HEK293 (cell line): ENCODE results near the gene B3GNT3.
A peak's percentile ranks its signal among the peaks of the same experiment; 100 is the strongest.

Experiments used
- HOXA7 ChIP-seq: sonication (generic); formaldehyde crosslinking; IDR thresholded peaks from 2 replicates; pipeline ENCODE4 v1.8.1; 2022; ENCODE audit warnings: missing genetic modification reagents, borderline replicate concordance
- KLF9 ChIP-seq: fragments of 450-650 bp; formaldehyde crosslinking; IDR thresholded peaks from 2 replicates; pipeline ENCODE4 v1.5.1; 2016; ENCODE audit warnings: missing biosample characterization, missing genetic modification characterization, low read depth
- REPIN1 ChIP-seq: fragments of 450-650 bp; formaldehyde crosslinking; IDR thresholded peaks from 2 replicates; pipeline ENCODE4 v1.5.1; 2017; ENCODE audit warnings: missing biosample characterization, missing genetic modification characterization, low read depth
- SCRT2 ChIP-seq: fragments of 450-650 bp; formaldehyde crosslinking; IDR thresholded peaks from 2 replicates; pipeline ENCODE4 v1.5.1; 2016; ENCODE audit warnings: missing biosample characterization, missing genetic modification characterization
- SP2 ChIP-seq: fragments of 450-650 bp; formaldehyde crosslinking; IDR thresholded peaks from 2 replicates; pipeline ENCODE4 v1.5.1; 2016; ENCODE audit warnings: missing biosample characterization, missing genetic modification characterization
- SP3 ChIP-seq: fragments of 450-650 bp; formaldehyde crosslinking; IDR thresholded peaks from 2 replicates; pipeline ENCODE4 v1.5.1; 2016; ENCODE audit warnings: missing biosample characterization, missing genetic modification characterization
- ZBTB20 ChIP-seq: fragments of 450-650 bp; formaldehyde crosslinking; IDR thresholded peaks from 2 replicates; pipeline ENCODE4 v1.5.1; 2016; ENCODE audit warnings: missing biosample characterization, missing genetic modification characterization
- ZBTB26 ChIP-seq: fragments of 450-650 bp; formaldehyde crosslinking; optimal IDR thresholded peaks from 2 replicates; pipeline ENCODE3; 2016; ENCODE audit warnings: missing biosample characterization, mild to moderate bottlenecking, missing genetic modification characterization
- ZBTB8A ChIP-seq: fragments of 450-650 bp; formaldehyde crosslinking; IDR thresholded peaks from 2 replicates; pipeline ENCODE4 v1.5.1; 2016; ENCODE audit warnings: missing biosample characterization, missing genetic modification characterization
- ZNF114 ChIP-seq: fragments of 450-650 bp; formaldehyde crosslinking; IDR thresholded peaks from 2 replicates; pipeline ENCODE4 v1.5.0; 2017; ENCODE audit warnings: missing biosample characterization, missing genetic modification characterization
- ZNF146 ChIP-seq: fragments of 450-650 bp; formaldehyde crosslinking; IDR thresholded peaks from 2 replicates; pipeline ENCODE4 v1.5.1; 2016; ENCODE audit warnings: missing biosample characterization, missing genetic modification characterization
- ZNF169 ChIP-seq: fragments of 450-650 bp; formaldehyde crosslinking; IDR thresholded peaks from 2 replicates; pipeline ENCODE4 v1.5.1; 2016; ENCODE audit warnings: missing biosample characterization, missing genetic modification characterization
- ZNF221 ChIP-seq: fragments of 450-650 bp; formaldehyde crosslinking; IDR thresholded peaks from 2 replicates; pipeline ENCODE4 v1.5.1; 2017; ENCODE audit warnings: missing biosample characterization, missing genetic modification characterization, borderline replicate concordance
- ZNF239 ChIP-seq: fragments of 450-650 bp; formaldehyde crosslinking; IDR thresholded peaks from 2 replicates; pipeline ENCODE4 v1.5.1; 2016; ENCODE audit warnings: missing biosample characterization, missing genetic modification characterization
- ZNF354C ChIP-seq: fragments of 450-650 bp; formaldehyde crosslinking; IDR thresholded peaks from 2 replicates; pipeline ENCODE4 v1.5.1; 2016; ENCODE audit warnings: missing biosample characterization, missing genetic modification characterization, low read depth, borderline replicate concordance
- ZNF555 ChIP-seq: fragments of 450-650 bp; formaldehyde crosslinking; conservative IDR thresholded peaks from 2 replicates; pipeline ENCODE4 v1.5.1; 2017; ENCODE audit warnings: missing biosample characterization, mild to moderate bottlenecking, missing genetic modification characterization, inconsistent platforms
- ZNF629 ChIP-seq: fragments of 450-650 bp; formaldehyde crosslinking; IDR thresholded peaks from 2 replicates; pipeline ENCODE4 v1.5.1; 2017; ENCODE audit warnings: missing biosample characterization, missing genetic modification characterization
- ZNF654 ChIP-seq: fragments of 450-650 bp; formaldehyde crosslinking; IDR thresholded peaks from 2 replicates; pipeline ENCODE4 v1.5.1; 2016; ENCODE audit warnings: low read depth, missing biosample characterization, missing genetic modification characterization
- ZNF660 ChIP-seq: fragments of 450-650 bp; IDR thresholded peaks from 2 replicates; pipeline ENCODE4 v1.5.1; 2018; ENCODE audit warnings: missing biosample characterization, mild to moderate bottlenecking, missing genetic modification characterization
- ZNF692 ChIP-seq: fragments of 450-650 bp; formaldehyde crosslinking; IDR thresholded peaks from 2 replicates; pipeline ENCODE4 v1.5.1; 2016; ENCODE audit warnings: missing biosample characterization, missing genetic modification characterization
- ZNF837 ChIP-seq: fragments of 450-650 bp; formaldehyde crosslinking; IDR thresholded peaks from 2 replicates; pipeline ENCODE4 v1.5.1; 2016; ENCODE audit warnings: missing biosample characterization, missing genetic modification characterization
- ZSCAN30 ChIP-seq: fragments of 450-650 bp; IDR thresholded peaks from 2 replicates; pipeline ENCODE4 v1.5.1; 2018; ENCODE audit warnings: missing biosample characterization, mild to moderate bottlenecking, missing genetic modification characterization, moderate library complexity
- TF ChIP-seq, protein P1 (sequence below): fragments of 450-650 bp; formaldehyde crosslinking; IDR thresholded peaks from 2 replicates; pipeline ENCODE4 v1.5.1; 2016; ENCODE audit warnings: missing biosample characterization, missing genetic modification characterization
- TF ChIP-seq, protein P2 (sequence below): fragments of 450-650 bp; formaldehyde crosslinking; IDR thresholded peaks from 2 replicates; pipeline ENCODE4 v1.5.1; 2016; ENCODE audit warnings: missing biosample characterization, missing genetic modification characterization
- TF ChIP-seq, protein P3 (sequence below): fragments of 450-650 bp; formaldehyde crosslinking; IDR thresholded peaks from 2 replicates; pipeline ENCODE4 v1.5.1; 2016; ENCODE audit warnings: missing biosample characterization, missing genetic modification characterization
- TF ChIP-seq, protein P4 (sequence below): fragments of 450-650 bp; formaldehyde crosslinking; IDR thresholded peaks from 2 replicates; pipeline ENCODE4 v1.5.1; 2016; ENCODE audit warnings: missing biosample characterization, missing genetic modification characterization, borderline replicate concordance
- TF ChIP-seq, protein P5 (sequence below): fragments of 450-650 bp; formaldehyde crosslinking; conservative IDR thresholded peaks from 2 replicates; pipeline ENCODE4 v1.5.1; 2016; ENCODE audit warnings: low read depth, missing biosample characterization, missing genetic modification characterization

The B3GNT3 gene

GRCh38 chr19:17859533-17860330 is 64.8 kb downstream of the B3GNT3 start, which contains the start of gene RPL18A (continued):
- no peak for TF ChIP-seq ZNF555 (tag by site-specific recombination)
- TF ChIP-seq KLF9 (tag by site-specific recombination): 0 out of 2 replicates have a peak, but pooled peaks have one; percentile 26
- TF ChIP-seq ZBTB20: no peak
- TF ChIP-seq ZBTB8A: 0 out of 2 replicates have a peak, but pooled peaks have one; percentile 52
- TF ChIP-seq, protein P1, sequence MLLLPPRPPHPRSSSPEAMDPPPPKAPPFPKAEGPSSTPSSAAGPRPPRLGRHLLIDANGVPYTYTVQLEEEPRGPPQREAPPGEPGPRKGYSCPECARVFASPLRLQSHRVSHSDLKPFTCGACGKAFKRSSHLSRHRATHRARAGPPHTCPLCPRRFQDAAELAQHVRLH (tag by site-specific recombination): peak; percentile 95
- TF ChIP-seq SP3 (tag by site-specific recombination): peak; percentile 97
- TF ChIP-seq HOXA7: no peak
- TF ChIP-seq ZBTB26 (tag by site-specific recombination): peak; percentile 95
- peak; percentile 68; the same call in 1 of the 2 replicates for TF ChIP-seq ZNF692 (tag by site-specific recombination)
- TF ChIP-seq REPIN1 (tag by site-specific recombination): no peak
- TF ChIP-seq, protein P2, sequence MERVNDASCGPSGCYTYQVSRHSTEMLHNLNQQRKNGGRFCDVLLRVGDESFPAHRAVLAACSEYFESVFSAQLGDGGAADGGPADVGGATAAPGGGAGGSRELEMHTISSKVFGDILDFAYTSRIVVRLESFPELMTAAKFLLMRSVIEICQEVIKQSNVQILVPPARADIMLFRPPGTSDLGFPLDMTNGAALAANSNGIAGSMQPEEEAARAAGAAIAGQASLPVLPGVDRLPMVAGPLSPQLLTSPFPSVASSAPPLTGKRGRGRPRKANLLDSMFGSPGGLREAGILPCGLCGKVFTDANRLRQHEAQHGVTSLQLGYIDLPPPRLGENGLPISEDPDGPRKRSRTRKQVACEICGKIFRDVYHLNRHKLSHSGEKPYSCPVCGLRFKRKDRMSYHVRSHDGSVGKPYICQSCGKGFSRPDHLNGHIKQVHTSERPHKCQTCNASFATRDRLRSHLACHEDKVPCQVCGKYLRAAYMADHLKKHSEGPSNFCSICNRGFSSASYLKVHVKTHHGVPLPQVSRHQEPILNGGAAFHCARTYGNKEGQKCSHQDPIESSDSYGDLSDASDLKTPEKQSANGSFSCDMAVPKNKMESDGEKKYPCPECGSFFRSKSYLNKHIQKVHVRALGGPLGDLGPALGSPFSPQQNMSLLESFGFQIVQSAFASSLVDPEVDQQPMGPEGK (tag by site-specific recombination): peak; percentile 48
- TF ChIP-seq ZSCAN30 (tag by site-specific recombination): peak; percentile 83
- no peak; the same call in 1 of the 2 replicates for TF ChIP-seq ZNF146 (tag by site-specific recombination)
- TF ChIP-seq, protein P3, sequence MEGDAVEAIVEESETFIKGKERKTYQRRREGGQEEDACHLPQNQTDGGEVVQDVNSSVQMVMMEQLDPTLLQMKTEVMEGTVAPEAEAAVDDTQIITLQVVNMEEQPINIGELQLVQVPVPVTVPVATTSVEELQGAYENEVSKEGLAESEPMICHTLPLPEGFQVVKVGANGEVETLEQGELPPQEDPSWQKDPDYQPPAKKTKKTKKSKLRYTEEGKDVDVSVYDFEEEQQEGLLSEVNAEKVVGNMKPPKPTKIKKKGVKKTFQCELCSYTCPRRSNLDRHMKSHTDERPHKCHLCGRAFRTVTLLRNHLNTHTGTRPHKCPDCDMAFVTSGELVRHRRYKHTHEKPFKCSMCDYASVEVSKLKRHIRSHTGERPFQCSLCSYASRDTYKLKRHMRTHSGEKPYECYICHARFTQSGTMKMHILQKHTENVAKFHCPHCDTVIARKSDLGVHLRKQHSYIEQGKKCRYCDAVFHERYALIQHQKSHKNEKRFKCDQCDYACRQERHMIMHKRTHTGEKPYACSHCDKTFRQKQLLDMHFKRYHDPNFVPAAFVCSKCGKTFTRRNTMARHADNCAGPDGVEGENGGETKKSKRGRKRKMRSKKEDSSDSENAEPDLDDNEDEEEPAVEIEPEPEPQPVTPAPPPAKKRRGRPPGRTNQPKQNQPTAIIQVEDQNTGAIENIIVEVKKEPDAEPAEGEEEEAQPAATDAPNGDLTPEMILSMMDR: peak; percentile 97
- peak; percentile 23; the same call in 1 of the 2 replicates for TF ChIP-seq ZNF629
- TF ChIP-seq, protein P4, sequence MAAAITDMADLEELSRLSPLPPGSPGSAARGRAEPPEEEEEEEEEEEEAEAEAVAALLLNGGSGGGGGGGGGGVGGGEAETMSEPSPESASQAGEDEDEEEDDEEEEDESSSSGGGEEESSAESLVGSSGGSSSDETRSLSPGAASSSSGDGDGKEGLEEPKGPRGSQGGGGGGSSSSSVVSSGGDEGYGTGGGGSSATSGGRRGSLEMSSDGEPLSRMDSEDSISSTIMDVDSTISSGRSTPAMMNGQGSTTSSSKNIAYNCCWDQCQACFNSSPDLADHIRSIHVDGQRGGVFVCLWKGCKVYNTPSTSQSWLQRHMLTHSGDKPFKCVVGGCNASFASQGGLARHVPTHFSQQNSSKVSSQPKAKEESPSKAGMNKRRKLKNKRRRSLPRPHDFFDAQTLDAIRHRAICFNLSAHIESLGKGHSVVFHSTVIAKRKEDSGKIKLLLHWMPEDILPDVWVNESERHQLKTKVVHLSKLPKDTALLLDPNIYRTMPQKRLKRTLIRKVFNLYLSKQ (tag by site-specific recombination): no peak
- TF ChIP-seq ZNF239 (tag by site-specific recombination): no peak
- no peak for TF ChIP-seq ZNF837 (tag by site-specific recombination)
- TF ChIP-seq ZNF354C: no peak
- TF ChIP-seq SP2: peak; percentile 99
- no peak; the same call in 1 of the 2 replicates for TF ChIP-seq ZNF169 (tag by site-specific recombination)
- peak; percentile 67; the same call in 1 of the 2 replicates for TF ChIP-seq ZNF660 (tag by site-specific recombination)
- no peak for TF ChIP-seq ZNF114 (tag by site-specific recombination)
- TF ChIP-seq SCRT2 (tag by site-specific recombination): peak; percentile 100
- no peak for TF ChIP-seq ZNF221 (tag by site-specific recombination)
- TF ChIP-seq, protein P5, sequence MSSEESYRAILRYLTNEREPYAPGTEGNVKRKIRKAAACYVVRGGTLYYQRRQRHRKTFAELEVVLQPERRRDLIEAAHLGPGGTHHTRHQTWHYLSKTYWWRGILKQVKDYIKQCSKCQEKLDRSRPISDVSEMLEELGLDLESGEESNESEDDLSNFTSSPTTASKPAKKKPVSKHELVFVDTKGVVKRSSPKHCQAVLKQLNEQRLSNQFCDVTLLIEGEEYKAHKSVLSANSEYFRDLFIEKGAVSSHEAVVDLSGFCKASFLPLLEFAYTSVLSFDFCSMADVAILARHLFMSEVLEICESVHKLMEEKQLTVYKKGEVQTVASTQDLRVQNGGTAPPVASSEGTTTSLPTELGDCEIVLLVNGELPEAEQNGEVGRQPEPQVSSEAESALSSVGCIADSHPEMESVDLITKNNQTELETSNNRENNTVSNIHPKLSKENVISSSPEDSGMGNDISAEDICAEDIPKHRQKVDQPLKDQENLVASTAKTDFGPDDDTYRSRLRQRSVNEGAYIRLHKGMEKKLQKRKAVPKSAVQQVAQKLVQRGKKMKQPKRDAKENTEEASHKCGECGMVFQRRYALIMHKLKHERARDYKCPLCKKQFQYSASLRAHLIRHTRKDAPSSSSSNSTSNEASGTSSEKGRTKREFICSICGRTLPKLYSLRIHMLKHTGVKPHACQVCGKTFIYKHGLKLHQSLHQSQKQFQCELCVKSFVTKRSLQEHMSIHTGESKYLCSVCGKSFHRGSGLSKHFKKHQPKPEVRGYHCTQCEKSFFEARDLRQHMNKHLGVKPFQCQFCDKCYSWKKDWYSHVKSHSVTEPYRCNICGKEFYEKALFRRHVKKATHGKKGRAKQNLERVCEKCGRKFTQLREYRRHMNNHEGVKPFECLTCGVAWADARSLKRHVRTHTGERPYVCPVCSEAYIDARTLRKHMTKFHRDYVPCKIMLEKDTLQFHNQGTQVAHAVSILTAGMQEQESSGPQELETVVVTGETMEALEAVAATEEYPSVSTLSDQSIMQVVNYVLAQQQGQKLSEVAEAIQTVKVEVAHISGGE (tag by site-specific recombination): peak; percentile 85
- TF ChIP-seq ZNF654 (tag by site-specific recombination): peak; percentile 40
